Chondrocyte (in vitro differentiated cells): Measurements from ENCODE around the gene FBXW9. TPM values are rescaled to one million over a fixed set of nuclear protein-coding genes. Genes with fewer than 3 reads are reported as not detected.

Experiments
- DNase-seq: peaks from one replicate; pipeline ENCODE4 v3.0.0; 2021; ENCODE audit warnings: mixed read lengths, low spot score
- H3K27ac Mint-ChIP-seq: one replicate; pipeline ENCODE4 v1.8.0; 2021; ENCODE audit warnings: mild to moderate bottlenecking, moderate library complexity, mixed read lengths; ENCODE audit not compliant: unreplicated experiment
- H3K27me3 Mint-ChIP-seq: 2 replicates; pipeline ENCODE4 v1.8.0; 2021; ENCODE audit warnings: low read depth, mixed read lengths
- H3K36me3 Mint-ChIP-seq: 2 replicates; pipeline ENCODE4 v1.8.0; 2021; ENCODE audit warnings: low read depth, mixed read lengths
- H3K4me1 Mint-ChIP-seq: 2 replicates; pipeline ENCODE4 v1.8.0; 2021; ENCODE audit warnings: low read depth, mild to moderate bottlenecking, mixed read lengths
- H3K4me3 Mint-ChIP-seq: one replicate; pipeline ENCODE4 v1.8.0; 2021; ENCODE audit warnings: mild to moderate bottlenecking, moderate library complexity, mixed read lengths; ENCODE audit not compliant: unreplicated experiment
- H3K9me3 Mint-ChIP-seq: 2 replicates; pipeline ENCODE4 v1.8.0; 2021; ENCODE audit warnings: low read depth, mixed read lengths
- CTCF ChIP-seq: fragments of 200-600 bp; sonication (generic); IDR thresholded peaks from 2 replicates; pipeline ENCODE4 v1.5.0; 2021; ENCODE audit warnings: antibody characterized with exemption, mild to moderate bottlenecking, moderate library complexity
- total RNA-seq: library from RNA; stranded (reverse); gene quantifications from 3 replicates; pipeline ENCODE4 v1.2.1, GENCODE V29; 2021

Gene FBXW9
- total RNA-seq, 1 donor from 2014 or later = 5.0 TPM

- Mint-ChIP-seq H3K27ac (no peak overlapping the region), H3K4me3 (no peak overlapping the region), H3K9me3 (no peaks in the 10 kb centered on the region), H3K4me1 (no peaks in the 10 kb centered on the region), H3K27me3 (no peaks in the 10 kb centered on the region), H3K36me3 (peaks cover 30% of the 10 kb centered on the region)
- TF ChIP-seq CTCF = peak; percentile 13
- no peak for DNase-seq
Measured at GRCh38 chr19:12657966-12658365, 38.5 kb downstream of the FBXW9 start.

- no peak for DNase-seq
Measured at GRCh38 chr19:12656899-12657571, 39.4 kb downstream of the FBXW9 start.

GRCh38 chr19:12655546-12655945 is 40.9 kb downstream of the FBXW9 start:
- Mint-ChIP-seq H3K27me3 (no peaks in the 10 kb centered on the region), H3K9me3 (no peaks in the 10 kb centered on the region), H3K36me3 (peaks cover 29% of the 10 kb centered on the region), H3K4me1 (no peaks in the 10 kb centered on the region), H3K4me3 (no peak overlapping the region), H3K27ac (no peak overlapping the region)
- DNase-seq = no peak
- TF ChIP-seq CTCF = no peak

More at GRCh38 chr19:12656899-12657571, 39.4 kb downstream of the FBXW9 start:
- Mint-ChIP-seq H3K36me3 (peaks cover 31% of the 10 kb centered on the region), H3K27me3 (no peaks in the 10 kb centered on the region), H3K4me3 (no peak overlapping the region), H3K9me3 (no peaks in the 10 kb centered on the region), H3K27ac (no peak overlapping the region), H3K4me1 (no peaks in the 10 kb centered on the region)
- no peak for TF ChIP-seq CTCF

GRCh38 chr19:12652219-12652618 is 44.2 kb downstream of the FBXW9 start:
- peaks cover 4% of the 10 kb centered on the region for H3K4me1 Mint-ChIP-seq
- peaks cover 22% of the 10 kb centered on the region for H3K36me3 Mint-ChIP-seq
- no peak for DNase-seq
- TF ChIP-seq CTCF = no peak
- H3K9me3 Mint-ChIP-seq = no peaks in the 10 kb centered on the region
- no peak overlapping the region for H3K27ac Mint-ChIP-seq
- H3K4me3 Mint-ChIP-seq = no peak overlapping the region
- H3K27me3 Mint-ChIP-seq = no peaks in the 10 kb centered on the region

- H3K27ac Mint-ChIP-seq = no peak overlapping the region
- DNase-seq = no peak
- H3K27me3 Mint-ChIP-seq = no peaks in the 10 kb centered on the region
- no peaks in the 10 kb centered on the region for H3K9me3 Mint-ChIP-seq
- H3K4me3 Mint-ChIP-seq = no peak overlapping the region
- peaks cover 4% of the 10 kb centered on the region for H3K4me1 Mint-ChIP-seq
- peaks cover 7% of the 10 kb centered on the region for H3K36me3 Mint-ChIP-seq
- TF ChIP-seq CTCF = no peak
Measured at GRCh38 chr19:12649941-12650340, 46.5 kb downstream of the FBXW9 start.
